Right renal cortex interstitium (tissue), 3 donors: ENCODE measurements around the gene DAB1. TPM values are rescaled to one million over a fixed set of nuclear protein-coding genes. Genes with fewer than 3 reads are reported as not detected.
A peak's percentile ranks its signal among the peaks of the same experiment; 100 is the strongest.

ENCODE experiments used
- DNase-seq, 3 donors: peaks; one replicate each; pipeline ENCODE4 v3.0.0-alpha.2; 2013; ENCODE audit warnings: low read depth in 3 of 3, low spot score in 2 of 3
- polyA plus RNA-seq, 3 donors: library from polyadenylated mRNA; unstranded; fragments of 120-200 nt; gene quantifications; one replicate each; pipeline ENCODE4 v1.2.1, GENCODE V29; 2013; ENCODE audit not compliant: insufficient read length in 3 of 3

DAB1 gene
- polyA plus RNA-seq, 3 donors = 6.3 to 6.9 (median 6.7) TPM

DNA sequence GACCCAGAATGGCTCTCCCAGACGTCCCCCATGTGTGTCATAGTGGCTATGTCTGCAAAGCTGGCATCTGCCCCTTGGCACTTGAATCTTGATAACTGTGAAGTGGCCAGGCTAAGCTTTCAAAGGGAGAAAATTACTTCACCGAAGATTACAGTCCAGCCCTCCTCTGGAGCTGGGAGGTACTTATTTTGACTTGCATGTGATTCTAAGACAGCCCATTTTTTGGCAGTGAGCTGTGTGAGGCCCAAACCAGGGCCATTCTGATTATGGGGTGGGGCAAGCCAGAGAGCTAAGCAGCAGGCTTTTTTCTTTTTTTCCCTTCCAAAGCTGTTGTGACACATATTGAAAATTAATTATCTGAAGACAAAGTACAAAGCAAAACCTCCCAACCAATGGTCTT is 415.9 kb downstream of the DAB1 start:
- no peak for DNase-seq

DNA sequence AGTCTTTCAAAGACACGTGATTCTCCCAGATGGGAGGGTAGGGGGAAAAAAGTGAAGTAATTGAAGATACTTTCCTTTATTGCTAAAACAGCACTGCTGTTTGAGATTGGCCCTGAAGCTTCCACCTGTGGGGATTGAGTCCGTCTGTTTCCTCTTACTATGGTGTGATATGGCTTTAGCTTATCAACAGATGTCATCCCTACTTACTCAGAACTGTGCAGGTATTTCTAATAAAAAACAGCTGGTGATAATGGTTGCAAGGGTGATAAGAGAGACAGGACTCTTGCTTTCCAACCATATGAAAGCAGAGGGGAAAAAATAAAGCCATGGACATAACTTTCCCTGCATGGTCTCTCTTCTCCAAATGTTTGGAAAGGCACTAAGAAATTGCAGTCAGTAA is 416.4 kb downstream of the DAB1 start:
- DNase-seq = no peak

DNA sequence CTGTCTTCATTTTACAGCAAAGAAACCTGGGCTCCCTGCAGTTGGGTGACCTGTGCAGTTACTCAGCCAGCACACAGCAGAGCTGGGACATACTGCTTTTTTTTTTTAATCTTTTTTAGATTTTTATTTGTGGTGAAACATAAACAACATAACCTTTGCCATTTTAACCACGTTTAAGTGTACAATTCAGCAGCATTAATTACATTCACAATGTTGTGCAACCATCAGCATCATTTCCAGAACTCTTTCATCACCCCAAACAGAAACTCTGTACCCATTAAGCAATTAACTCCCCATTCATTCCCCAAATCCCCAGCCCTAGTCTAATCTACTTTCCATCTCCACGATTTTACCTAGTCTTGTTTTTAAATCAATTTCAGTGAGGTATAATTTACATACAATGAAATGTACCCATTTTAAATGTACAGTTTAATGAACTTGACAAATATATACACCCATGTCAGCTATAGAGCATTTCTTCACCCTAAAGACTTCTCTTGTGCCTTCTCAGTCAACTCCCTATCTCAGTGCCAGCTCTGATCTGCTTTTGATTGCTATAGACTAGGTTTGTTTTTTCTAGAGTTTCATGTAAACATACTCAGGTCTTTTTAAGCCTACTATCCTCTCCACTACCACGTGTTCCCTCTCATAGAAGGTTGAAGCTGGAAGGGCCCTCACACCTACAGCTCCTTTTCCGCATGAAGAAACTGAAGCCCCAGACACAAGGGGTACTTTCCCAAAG is 420.3 kb downstream of the DAB1 start:
- no peak for DNase-seq

DNA sequence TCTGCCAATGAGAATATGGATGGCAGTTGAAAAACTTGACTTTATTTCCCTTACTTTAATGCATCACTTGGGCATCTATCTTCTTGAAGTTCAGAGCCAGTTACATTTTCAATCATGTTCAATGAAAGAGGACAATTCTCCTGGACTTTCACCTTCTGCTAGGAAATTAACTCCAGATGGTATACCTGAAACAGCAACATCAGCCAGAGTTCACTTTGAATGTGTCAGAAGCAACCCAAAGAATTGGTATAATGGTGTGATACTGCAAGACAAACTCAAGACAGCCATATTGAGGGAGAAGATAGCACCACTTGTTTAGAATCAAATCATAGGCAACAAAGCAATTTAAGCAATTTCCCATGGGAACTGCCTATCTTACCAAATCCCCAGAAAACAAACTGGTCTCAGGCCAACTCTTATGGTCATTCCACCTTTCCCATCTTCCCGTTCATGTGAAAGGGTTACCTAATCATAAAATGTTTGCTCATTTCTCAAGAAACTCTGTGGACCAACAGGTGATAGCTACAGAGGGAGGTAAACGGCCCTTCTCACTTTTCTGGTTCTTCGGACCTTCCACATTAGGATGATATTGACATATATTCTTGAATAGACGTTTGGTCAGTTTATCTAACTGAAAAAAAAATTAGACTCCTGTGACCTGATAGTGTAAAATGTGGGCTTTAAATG is 428.3 kb downstream of the DAB1 start:
- no peak for DNase-seq

DNA sequence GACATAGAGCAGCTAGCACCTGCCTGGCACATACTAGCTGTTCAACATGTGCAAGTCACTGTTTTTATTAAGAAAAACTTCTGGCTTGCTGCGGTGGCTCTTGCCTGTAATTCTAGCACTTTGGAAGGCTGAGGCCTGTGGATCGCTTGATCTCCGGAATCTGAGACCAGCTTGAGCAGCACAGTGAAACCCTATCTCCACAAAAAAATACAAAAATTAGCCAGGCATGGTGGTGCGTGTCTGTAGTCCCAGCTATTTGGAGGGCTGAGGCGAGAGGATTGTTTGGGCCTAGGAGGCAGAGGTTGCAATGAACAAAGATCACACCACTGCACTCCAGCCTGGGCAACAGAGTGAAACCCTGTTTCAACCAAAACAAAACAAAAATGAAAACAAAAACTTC is 430.4 kb downstream of the DAB1 start:
- peak; percentile 18 to 55 (median 19) for DNase-seq

DNA sequence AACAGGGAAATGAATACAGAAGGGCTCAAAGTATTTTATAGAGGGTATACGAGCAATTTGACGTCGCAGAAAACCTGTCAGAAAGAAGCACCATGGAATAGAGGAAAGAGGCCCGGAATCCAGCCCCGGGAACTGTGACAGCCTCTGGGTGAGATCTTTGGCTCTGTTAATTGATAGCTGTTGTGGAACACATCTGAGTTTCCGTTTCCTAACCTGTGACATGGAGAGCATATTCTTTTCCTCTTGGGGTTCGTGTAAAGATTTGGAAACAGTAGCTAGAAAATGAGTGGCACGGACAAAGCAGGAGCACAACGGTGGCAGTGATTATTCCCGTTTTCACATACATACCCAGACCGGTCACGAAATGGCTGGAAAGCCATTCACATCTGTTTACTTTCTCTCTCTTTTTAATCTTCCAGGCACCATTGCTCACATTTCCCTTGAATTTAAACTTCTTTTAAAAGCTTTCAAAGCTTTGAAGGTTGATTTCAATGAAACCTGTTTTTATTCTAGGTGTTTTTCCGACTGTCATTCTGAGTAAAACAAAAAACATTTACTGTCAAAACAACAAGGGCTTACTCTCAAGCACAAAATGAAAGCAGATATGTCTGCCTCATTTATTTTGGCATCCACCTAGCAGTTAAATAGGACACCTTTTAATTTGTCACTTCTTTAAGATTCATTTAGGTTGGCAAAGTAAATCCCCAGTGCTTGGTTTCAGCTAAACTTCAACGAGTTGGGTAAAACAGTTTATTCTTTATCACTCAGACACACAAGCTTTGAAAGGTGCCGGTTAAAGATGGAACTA is 431.3 kb downstream of the DAB1 start:
- peak in 1 of 3 donors; percentile 15 for DNase-seq

DNA sequence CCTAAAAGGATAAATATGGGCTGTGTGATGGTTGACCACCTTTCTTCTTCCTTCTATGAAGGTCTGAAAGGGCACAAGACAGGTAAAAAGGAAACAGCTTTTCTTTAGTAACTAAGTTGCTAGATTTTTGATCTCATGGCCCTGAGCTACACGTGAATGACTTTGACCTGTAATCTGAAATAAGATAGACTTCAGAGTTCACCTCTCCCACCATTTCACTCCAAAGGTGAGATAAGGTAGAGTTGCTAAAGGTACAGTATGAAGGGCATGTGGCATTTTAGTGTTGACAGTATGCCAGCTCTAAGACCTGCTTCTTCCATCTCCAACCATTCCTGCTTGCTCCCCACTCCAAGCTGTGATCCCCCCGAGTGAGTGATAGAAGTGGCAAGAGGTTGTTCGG is 432.3 kb downstream of the DAB1 start:
- no peak for DNase-seq

DNA sequence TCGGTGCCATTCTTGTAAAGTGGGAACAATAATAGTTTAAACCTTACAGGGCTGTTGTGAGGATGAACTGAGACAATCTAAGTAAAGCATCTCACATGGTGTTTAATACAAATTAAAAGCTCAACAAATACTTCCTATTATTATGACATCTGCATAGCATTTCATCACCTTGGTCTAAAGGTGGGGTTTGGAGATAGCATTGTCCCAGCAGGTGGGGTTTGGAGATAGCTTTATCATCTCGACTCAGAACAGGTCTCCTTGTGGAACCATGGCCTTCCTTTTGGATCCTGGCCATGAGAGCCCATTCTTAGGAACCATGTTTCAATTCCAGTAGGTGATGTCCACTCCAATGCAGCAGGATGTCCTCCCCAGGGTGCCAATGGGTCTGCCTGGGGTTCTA is 437.5 kb downstream of the DAB1 start:
- no peak for DNase-seq

DNA sequence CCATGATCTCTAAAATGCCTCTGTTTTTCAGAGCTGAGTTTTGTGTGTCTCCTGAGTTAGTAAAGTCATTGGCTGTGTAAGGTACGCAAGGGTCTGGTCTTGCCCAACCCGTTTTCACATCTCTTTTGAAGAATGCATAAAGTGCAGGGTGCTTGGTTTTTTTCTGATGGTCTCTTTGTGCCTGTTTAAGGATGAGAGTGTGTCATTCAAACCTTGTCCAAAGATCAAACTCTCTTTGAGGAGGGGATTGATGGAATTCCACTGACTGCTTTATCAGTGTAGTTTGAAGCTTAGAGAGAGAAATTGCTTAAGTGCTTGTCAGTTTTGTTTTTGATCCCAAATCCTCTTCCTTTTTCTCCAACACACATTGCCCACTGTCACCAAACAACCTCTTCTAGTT is 438.0 kb downstream of the DAB1 start:
- DNase-seq = no peak

DNA sequence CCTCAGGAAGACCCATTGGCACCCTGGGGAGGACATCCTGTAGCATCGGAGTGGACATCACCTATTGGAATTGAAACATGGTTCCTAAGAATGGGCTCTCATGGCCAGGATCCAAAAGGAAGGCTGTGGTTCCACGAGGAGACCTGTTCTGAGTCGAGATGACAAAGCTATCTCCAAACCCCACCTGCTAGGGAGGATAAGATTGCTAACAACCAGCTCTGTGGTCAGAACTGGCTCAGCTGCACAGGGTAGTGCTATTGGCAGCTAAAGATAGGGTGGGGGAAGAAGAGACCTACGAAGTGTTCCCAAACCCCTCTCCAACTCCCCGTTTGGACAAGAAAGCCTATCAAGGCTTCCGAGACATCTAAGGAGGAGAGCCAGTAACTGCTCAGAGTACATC is 440.4 kb downstream of the DAB1 start:
- DNase-seq = no peak

DNA sequence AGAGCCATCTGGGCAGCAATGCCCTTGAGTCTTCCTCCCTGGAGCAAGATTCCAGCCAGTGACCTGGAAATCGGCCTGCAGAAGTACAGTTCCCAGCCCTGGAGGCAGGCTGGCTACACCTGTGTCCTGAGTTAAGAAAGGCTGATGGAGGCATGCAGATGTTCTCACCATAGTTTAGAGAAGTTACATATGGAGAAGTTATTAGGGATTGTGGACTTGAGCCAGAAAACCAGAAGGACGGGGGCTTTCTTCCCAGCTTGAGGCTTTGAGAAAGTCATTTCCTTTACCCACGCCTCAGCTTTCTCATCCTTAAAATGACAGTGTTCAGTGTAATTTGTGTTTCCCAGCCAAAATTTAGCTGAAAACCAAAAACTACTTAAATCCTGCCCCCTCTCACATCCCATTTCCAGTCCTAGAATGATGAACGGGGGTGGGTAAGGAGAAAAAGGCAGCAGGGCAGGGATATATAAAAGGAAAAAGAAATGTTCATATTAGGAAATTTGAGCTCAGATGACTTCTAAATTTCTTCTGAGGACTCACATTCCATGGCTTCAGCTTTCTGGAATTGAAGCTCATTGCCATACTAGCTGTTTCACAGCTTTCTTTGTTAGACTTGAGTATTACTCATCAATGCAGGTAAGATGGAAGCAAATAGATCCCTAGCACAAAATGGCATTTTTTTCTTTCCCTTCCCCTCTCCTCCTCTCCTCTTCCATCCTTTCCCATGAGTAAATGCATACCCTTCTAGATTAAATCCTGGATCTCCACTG is 443.7 kb downstream of the DAB1 start:
- no peak for DNase-seq

DNA sequence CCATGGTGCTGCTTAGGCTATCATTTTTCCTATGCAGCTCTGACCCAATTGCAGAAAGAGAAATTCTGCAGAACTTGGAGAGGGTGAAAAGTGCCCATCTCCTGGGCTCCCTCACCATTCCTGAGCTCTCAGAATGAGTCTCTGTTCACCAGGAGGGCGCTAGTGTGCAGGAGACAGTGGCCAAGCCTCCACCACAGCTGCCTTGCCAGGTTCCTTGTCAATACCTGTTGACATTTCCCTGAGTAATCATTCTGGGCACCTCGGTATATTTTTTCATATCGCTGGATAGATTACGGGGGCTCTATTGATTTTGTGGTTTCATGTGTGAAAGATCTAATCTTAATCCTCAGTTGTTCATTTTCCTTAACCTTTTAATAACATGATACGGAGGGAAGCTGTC is 445.0 kb downstream of the DAB1 start:
- no peak for DNase-seq

DNA sequence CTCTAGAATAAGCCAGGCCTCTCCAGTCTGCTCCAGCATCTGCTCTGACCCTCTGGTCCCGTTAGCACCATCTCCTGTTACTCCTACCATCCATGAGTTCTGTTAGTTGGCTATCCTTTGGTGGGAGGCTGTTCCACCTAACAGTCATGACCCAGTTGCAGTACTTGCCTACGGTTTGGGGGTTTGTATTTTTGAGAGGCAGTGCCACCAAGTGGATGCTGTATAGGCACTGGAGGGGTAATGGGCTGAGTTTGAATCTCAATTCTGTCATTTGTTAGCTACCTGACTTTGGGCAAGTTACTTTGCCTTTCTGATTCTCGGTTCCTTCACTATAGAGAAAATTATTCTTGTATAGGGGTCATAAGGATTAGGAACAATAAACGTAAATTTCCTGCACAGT is 445.9 kb downstream of the DAB1 start:
- DNase-seq = no peak

DNA sequence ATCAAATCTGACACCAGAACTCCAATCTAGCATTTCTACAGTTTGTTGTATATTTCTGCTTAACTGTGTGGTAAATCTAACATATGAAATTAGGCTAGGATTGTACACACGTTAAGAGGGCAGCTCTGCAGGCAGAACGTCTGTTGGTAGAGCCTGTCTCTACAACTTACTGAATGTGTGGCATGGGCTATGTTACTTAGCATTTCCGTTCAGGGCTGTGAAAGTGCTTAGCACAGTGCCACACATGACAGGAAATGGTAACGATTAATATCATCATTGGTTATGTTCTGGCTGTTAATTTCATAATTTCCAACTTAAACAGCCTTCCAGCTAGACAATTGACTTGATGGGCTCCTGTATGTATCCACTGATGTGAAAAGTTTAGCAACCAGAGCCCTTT is 448.4 kb downstream of the DAB1 start:
- no peak for DNase-seq

DNA sequence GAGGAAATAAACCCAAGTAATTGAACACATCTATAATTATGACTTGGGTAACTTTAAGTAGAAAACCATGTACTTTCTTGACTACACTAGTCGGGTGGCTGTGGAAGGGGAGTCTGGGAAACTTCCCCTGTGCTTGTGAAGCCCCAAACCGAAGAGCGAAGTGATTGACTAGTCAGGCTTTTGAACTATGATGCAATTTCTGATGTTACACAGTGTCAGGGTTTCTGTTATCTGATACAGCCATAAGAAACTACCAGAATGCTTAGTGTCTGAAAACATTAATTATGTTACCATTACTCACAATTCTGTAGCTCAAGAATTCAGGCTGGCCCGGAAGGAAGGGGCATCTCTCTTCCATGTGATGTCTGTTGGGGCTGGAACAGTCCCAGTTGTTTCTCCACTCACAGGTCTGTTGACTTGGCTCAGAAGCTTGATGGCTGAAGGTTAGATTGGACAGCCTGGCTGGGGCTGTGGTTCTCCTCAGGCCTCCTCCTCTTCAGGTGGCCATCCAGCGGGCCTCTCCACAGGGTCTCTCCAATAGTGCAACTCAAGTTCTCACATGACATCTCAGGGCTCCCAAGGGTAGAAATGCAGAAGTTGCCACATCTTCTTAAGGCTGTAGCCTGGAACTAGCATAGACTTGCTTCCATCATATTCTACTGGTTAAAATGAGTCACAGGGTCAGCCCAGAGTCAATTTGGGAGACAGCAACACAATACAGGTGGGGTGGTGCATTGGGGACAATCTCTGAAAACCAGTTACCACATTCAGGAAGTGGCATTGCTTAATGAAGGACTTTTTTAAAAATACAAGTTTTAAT is 449.7 kb downstream of the DAB1 start:
- DNase-seq = no peak

DNA sequence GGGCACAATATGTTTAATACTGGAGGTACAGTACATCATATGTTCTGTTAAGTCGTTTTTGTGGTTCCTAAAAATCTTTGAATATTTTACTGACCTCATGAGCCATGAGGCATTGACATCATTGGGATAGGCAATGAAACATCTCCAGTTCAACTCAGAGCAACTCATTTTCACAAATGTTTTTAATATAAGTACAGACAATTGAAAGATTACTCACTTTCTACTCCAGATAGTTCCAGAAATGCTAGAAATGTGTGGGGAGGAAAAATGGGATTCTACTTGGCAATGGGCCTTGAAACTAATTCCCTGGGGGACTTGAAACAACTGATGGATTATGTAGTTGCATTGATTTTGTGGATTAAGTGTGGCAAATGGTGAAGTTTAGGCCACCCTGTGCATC is 450.9 kb downstream of the DAB1 start:
- no peak for DNase-seq

DNA sequence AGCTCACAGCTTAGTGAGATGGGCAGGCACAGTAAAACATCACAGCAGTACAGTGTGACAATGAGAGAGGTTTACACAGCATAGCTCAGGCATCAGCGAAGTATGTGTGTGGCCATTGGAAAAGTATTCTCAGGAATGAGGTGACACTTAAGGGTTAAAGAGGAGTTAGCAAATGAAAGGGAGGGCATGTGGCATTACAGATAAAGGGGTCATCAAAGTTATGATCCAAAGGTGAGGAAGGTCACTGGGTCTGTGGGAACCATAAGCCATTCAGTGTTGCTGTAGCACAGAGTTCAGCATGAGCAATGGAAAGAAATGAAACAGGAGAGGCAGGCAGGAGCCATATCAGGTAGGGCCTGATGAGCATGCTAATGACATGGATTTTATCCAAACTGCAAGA is 453.6 kb downstream of the DAB1 start:
- DNase-seq = no peak

DNA sequence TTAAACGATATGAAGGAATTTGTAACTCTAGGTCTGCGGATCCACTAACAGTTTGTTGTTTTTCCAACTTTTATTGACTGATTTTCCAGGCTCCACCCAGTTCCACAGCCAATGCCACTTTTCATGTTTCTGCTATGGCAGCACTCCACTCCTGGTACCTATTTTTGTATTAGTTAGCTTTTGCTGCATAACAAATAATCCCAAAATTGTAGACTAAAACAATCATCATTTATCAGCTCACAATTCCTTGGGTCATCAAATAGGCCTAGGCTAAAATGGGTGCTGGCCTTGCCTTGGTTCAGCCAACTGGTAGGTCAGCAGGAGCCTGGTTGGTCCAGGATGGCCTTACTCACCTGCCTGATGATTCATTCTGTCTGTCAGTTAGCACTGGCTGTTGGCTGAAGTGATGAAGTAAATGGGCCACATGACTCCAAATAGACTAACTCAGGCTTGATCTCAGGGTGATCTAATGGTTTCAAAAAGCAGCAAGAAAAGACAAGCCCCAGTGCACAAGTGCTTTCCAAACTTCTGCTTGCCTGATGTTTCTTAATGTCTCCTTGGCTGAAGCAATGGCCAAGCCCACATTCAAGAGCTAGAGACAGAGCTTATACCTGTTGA is 454.9 kb downstream of the DAB1 start:
- no peak for DNase-seq
